Esophagus (tissue), 2 donors: ENCODE data around the gene TNS1. TPM values are rescaled to one million over a fixed set of nuclear protein-coding genes. Genes with fewer than 3 reads are reported as not detected.

Experiments used
- H3K27ac ChIP-seq, 2 donors: one replicate each; pipeline ENCODE4 v1.5.1; 2013; ENCODE audit warnings: low read depth in 2 of 2, mild to moderate bottlenecking in 2 of 2, inconsistent platforms in 1 of 2, low read length in 1 of 2, moderate library complexity in 1 of 2
- H3K27me3 ChIP-seq, 2 donors: one replicate each; pipeline ENCODE4 v1.6.1; 2013; ENCODE audit warnings: low read length in 2 of 2, control low read depth in 1 of 2, mild to moderate bottlenecking in 1 of 2; ENCODE audit not compliant: insufficient read depth in 2 of 2, control insufficient read depth in 1 of 2
- H3K36me3 ChIP-seq, 2 donors: one replicate each; pipeline ENCODE4 v1.6.1; 2013; ENCODE audit warnings: low read length in 1 of 2; ENCODE audit not compliant: control insufficient read depth in 2 of 2, insufficient read depth in 2 of 2
- H3K4me1 ChIP-seq, 2 donors: one replicate each; pipeline ENCODE4 v1.6.1; 2013; ENCODE audit warnings: low read length in 1 of 2; ENCODE audit not compliant: control insufficient read depth in 2 of 2, insufficient read depth in 2 of 2
- H3K4me3 ChIP-seq, 2 donors: one replicate each; pipeline ENCODE4 v1.5.1; 2013; ENCODE audit warnings: low read length in 2 of 2, mild to moderate bottlenecking in 2 of 2, low read depth in 1 of 2, moderate library complexity in 1 of 2
- H3K9me3 ChIP-seq, 2 donors: one replicate each; pipeline ENCODE4 v1.6.1; 2013; ENCODE audit warnings: mild to moderate bottlenecking in 2 of 2, low read depth in 1 of 2, low read length in 1 of 2, moderate library complexity in 1 of 2; ENCODE audit not compliant: control insufficient read depth in 2 of 2, insufficient read depth in 1 of 2
- WGBS, 2 donors: extraction: QIAGEN DNeasy Blood & Tissue Kit; methylation state at CpG; one replicate each; pipeline ENCODE4 v1.1.7; 2013; 5-methylcytosine and 5-hydroxymethylcytosine counted together
- polyA plus RNA-seq, 2 donors: library from polyadenylated mRNA; stranded (reverse); fragments of 200-250 nt; gene quantifications; one replicate each; pipeline ENCODE4 v1.2.3, GENCODE V29; 2013
- donor health status: healthy with polysubstance abuse.
- donor health status: Bipolar disorder and iron deficiency.

Gene TNS1
- polyA plus RNA-seq, 2 donors = 28.3 to 39.0 TPM

DNA sequence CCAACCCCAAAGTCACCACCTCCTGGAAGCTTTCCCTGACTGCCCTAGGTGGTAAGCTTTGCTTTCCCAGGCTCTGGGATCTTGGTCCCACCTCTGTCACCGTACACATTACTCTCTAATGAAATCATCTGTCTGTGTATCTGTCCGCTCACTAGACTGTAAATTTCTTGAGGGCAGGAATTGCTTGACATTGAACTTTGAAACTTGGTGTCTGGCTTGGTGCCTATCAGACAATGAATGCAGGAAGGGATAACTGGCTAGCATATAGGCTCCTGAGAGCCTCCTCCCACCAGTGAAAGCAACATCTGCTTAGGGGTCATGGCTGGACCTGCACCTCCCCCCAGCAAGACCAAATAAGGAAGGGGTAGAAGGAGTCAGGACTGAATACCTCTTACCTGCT is 155.7 kb downstream of the TNS1 start:
- Histone ChIP-seq H3K4me1 (peaks cover 8 to 34% of the 10 kb centered on the region in 2 donors), H3K4me3 (no peak overlapping the region), H3K36me3 (peaks cover 8 to 18% of the 10 kb centered on the region in 2 donors), H3K27me3 (no peaks in the 10 kb centered on the region), H3K27ac (peak overlapping the region in 1 of 2 donors; percentile 27), H3K9me3 (no peaks in the 10 kb centered on the region)
- 89 to 90% methylated on average over 2 of the region's 2 CpGs for WGBS, 2 donors

DNA sequence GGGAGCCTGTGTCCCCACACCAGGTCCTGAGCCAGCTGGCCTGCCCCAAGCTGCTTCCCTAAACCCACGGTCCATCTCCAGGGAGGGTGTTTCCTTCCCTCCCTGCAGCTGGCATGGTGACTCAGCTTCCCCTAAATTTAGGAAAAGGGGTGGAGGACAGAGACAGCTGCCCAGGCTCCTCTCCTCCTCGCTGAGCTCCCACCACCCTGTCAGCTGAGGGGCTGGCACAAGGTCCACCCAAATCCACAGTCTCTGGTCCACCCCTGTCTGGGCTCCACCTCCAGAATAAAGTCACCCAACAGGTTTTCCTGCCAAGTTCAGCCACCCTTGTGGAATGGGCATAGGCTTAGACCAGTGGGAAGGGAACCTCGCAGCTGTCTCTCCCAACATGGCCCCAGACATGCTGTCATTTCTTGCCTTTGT is 156.5 kb downstream of the TNS1 start:
- no peak overlapping the region for H3K4me3 ChIP-seq
- H3K9me3 ChIP-seq = no peaks in the 10 kb centered on the region
- peaks cover 6 to 37% of the 10 kb centered on the region in 2 donors for H3K4me1 ChIP-seq
- peaks cover 8 to 18% of the 10 kb centered on the region in 2 donors for H3K36me3 ChIP-seq
- no peak overlapping the region for H3K27ac ChIP-seq
- H3K27me3 ChIP-seq = no peaks in the 10 kb centered on the region
- WGBS, 2 donors = 53 to 54% methylated on average over 3 of the region's 3 CpGs

GRCh38 chr2:217845301-217845700 is 157.5 kb downstream of the TNS1 start:
- Histone ChIP-seq H3K4me1 (peaks cover 5 to 30% of the 10 kb centered on the region in 2 donors), H3K27me3 (no peaks in the 10 kb centered on the region), H3K36me3 (peaks cover 8 to 18% of the 10 kb centered on the region in 2 donors), H3K27ac (peak overlapping the region in 1 of 2 donors; percentile 16), H3K4me3 (no peak overlapping the region), H3K9me3 (no peaks in the 10 kb centered on the region)
- WGBS, 2 donors = 94 to 97% methylated on average over 1 of the region's 1 CpG

DNA sequence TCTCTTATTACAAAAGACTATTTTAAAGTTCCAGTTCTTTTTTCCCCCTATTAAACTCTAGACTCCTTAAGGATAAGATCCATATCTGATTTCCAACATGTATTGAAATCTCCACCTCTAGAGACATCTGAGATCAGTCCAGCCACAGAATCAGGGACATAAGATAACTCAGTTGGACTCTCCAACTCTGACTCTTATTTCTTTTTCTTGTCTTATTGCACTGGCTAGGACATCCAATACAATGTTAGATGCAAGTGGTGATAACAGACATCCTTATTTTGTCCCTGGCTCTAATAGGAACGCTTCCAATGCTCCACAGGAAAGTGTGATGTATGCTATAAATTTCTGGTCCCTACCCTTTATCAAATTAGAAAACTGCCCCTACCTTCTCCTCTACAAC is 158.1 kb downstream of the TNS1 start:
- H3K4me3 ChIP-seq = no peak overlapping the region
- no peaks in the 10 kb centered on the region for H3K9me3 ChIP-seq
- H3K27me3 ChIP-seq = no peaks in the 10 kb centered on the region
- H3K27ac ChIP-seq = no peak overlapping the region
- 86 to 91% methylated on average over 1 of the region's 1 CpG for WGBS, 2 donors
- peaks cover 8 to 18% of the 10 kb centered on the region in 2 donors for H3K36me3 ChIP-seq
- peaks cover 0 to 25% of the 10 kb centered on the region in 2 donors for H3K4me1 ChIP-seq

DNA sequence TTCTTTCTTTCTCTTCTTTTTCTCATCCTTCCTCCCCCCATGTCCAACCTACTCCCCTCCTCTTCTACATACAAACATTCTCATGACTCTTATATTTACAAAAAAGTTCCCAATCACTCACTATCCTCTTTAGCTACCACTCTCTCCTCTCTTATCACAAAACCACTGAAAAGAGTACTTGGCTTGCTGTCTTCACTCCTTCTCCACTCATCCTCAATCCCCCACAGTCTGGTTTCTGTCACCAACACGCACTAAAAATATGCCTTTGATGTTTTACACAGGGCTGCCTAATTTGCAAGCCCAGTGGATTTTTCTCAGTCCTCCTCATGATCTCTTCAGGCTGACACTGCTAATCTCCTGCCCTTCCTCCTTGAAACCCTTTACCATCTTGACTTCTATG is 159.5 kb downstream of the TNS1 start:
- no peak overlapping the region for H3K27ac ChIP-seq
- 66 to 73% methylated on average over 1 of the region's 1 CpG for WGBS, 2 donors
- H3K4me1 ChIP-seq = peaks cover 4 to 20% of the 10 kb centered on the region in 2 donors
- H3K27me3 ChIP-seq = no peaks in the 10 kb centered on the region
- H3K9me3 ChIP-seq = no peaks in the 10 kb centered on the region
- H3K36me3 ChIP-seq = peaks cover 8 to 13% of the 10 kb centered on the region in 2 donors
- no peak overlapping the region for H3K4me3 ChIP-seq

DNA sequence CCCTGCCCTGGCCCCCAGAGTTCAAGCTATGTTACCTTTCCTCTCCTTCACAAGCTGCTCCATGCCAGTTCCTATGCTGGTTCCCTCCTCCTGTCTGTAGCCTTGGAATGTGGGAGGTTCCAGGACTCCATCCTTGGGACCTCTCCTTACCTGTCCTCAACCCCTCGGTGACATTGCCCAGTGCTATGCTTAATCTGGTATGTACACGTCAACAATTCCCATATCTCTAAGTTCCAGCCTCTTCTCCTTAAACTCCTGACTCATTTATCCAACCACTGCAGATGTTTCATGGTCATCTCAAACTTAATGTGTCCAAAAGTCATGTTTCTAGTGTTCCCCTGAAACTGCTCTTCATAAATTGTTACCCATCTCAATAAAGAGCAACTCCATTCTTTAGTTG is 160.8 kb downstream of the TNS1 start:
- H3K27me3 ChIP-seq = no peaks in the 10 kb centered on the region
- peaks cover 11 to 16% of the 10 kb centered on the region in 2 donors for H3K4me1 ChIP-seq
- H3K27ac ChIP-seq = peak overlapping the region in 1 of 2 donors; percentile 51
- no peak overlapping the region for H3K4me3 ChIP-seq
- no peaks in the 10 kb centered on the region for H3K9me3 ChIP-seq
- 80 to 84% methylated on average over 2 of the region's 2 CpGs for WGBS, 2 donors
- peaks cover 1 to 3% of the 10 kb centered on the region in 2 donors for H3K36me3 ChIP-seq

DNA sequence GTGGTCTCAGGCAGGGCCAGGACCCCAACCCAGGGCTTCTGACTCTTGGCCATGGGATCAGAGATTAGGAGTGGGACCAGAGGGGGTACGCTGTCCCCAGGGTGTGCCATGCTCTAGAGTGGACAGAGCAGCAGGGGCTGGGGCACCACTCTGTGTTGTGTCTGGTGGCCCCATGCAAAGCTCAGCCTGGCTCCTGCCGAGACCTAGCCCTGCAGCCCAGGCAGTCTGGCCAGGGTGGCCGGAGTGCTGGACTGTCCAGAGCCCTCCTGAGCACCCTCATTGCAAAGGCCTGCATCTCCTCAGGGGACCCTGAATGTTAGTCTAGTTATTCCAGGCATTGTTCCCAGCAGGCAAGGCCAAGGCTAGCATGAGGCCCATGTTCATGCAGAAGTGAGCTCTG is 162.3 kb downstream of the TNS1 start:
- peak overlapping the region in 1 of 2 donors; percentile 38 for H3K27ac ChIP-seq
- H3K4me1 ChIP-seq = peaks cover 7 to 14% of the 10 kb centered on the region in 2 donors

GRCh38 chr2:217839750-217840107 is 163.1 kb downstream of the TNS1 start:
- 91 to 92% methylated on average over 7 of the region's 7 CpGs for WGBS, 2 donors
- Histone ChIP-seq H3K4me3 (no peak overlapping the region), H3K27me3 (no peaks in the 10 kb centered on the region), H3K4me1 (peaks cover 7 to 14% of the 10 kb centered on the region in 2 donors), H3K9me3 (no peaks in the 10 kb centered on the region), H3K36me3 (peaks cover 2 to 6% of the 10 kb centered on the region in 2 donors), H3K27ac (peak overlapping the region; percentile 17 to 38)

More for the DNA sequence above, 162.3 kb downstream of the TNS1 start:
- Histone ChIP-seq H3K9me3 (no peaks in the 10 kb centered on the region), H3K4me3 (no peak overlapping the region), H3K36me3 (peaks cover 0 to 3% of the 10 kb centered on the region in 2 donors), H3K27me3 (no peaks in the 10 kb centered on the region)
- WGBS, 2 donors = 77 to 79% methylated on average over 3 of the region's 3 CpGs

DNA sequence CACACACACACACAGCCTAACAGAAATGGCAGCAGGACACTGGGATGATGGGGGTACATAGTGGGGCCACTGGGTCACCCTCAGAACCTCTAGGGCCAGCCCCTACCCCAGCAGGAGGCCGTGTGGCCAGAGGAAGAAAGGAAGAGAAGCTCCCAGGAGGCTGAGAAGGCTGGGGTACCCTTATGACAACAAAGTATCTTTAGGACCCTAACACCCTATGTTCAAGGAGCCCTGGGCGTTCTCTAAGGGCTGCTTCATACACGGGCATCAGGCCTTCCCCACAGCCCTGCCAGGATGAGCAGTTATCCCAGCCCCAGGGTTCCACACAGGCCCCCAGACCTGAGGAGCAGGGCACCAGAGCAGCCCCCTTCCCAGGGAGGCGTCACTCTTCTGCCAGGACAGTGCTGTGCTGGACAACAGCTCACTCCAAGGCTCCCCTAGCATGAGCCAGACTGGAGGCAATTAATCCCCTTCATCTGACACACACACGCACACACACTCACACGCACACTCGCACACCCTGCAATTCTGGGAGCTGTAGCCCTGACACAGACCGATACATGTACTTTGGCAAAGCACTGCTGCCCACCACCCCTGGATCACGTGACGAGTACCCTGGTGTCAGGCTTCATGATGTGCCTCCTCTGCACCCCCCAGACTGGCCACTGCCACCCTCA is 163.6 kb downstream of the TNS1 start:
- peaks cover 7 to 14% of the 10 kb centered on the region in 2 donors for H3K4me1 ChIP-seq
- peaks cover 3 to 12% of the 10 kb centered on the region in 2 donors for H3K36me3 ChIP-seq
- WGBS, 2 donors = 75 to 79% methylated on average over 10 of the region's 10 CpGs
- peak overlapping the region; percentile 38 for H3K27ac ChIP-seq
- H3K9me3 ChIP-seq = no peaks in the 10 kb centered on the region
- H3K27me3 ChIP-seq = no peaks in the 10 kb centered on the region
- no peak overlapping the region for H3K4me3 ChIP-seq

- H3K9me3 ChIP-seq = no peaks in the 10 kb centered on the region
- peak overlapping the region; percentile 38 to 84 for H3K27ac ChIP-seq
- H3K27me3 ChIP-seq = no peaks in the 10 kb centered on the region
- peaks cover 7 to 14% of the 10 kb centered on the region in 2 donors for H3K4me1 ChIP-seq
- 59 to 62% methylated on average over 5 of the region's 5 CpGs for WGBS, 2 donors
- peaks cover 3 to 15% of the 10 kb centered on the region in 2 donors for H3K36me3 ChIP-seq
- H3K4me3 ChIP-seq = no peak overlapping the region
Measured at GRCh38 chr2:217838409-217838831, 164.4 kb downstream of the TNS1 start.
